K562 (cell line): Measurements from ENCODE around the gene CDK5R1. TPM values are rescaled to one million over a fixed set of nuclear protein-coding genes. Genes with fewer than 3 reads are reported as not detected.

ENCODE experiments used
- ATAC-seq: fragments of 200-7000 bp; cut with Tn5 transposase; 3 replicates; pipeline ENCODE4 v1.9.1; 2020; ENCODE audit warnings: moderate library complexity
- BruUV-seq: library from RNA; stranded (reverse); fragments of 400-500 nt; replicated peaks from 2 replicates; lab custom pipeline; 2021; lab: Mats Ljungman, UMichigan
- CTCF ChIA-PET: fragments of 300-600 bp; formaldehyde crosslinking; extraction: SDS; loops from one replicate; lab custom pipeline; 2021; ENCODE audit warnings: low intra/inter-chr PET ratio; lab: Yijun Ruan, JAX
- POLR2A ChIA-PET: fragments of 300-600, 350-650 bp; sonication (Branson Sonifier 250); formaldehyde crosslinking; extraction: SDS; loops from one replicate; lab custom pipeline; 2021; ENCODE audit warnings: antibody characterized with exemption, inconsistent platforms; lab: Yijun Ruan, JAX
- DNase-seq, 4 experiments: peaks; one replicate each; pipeline versions ENCODE4 v3.0.0 to v3.0.0-alpha.2; 2011 to 2018; ENCODE audit warnings: low spot score in 3 of 4, mixed read lengths in 3 of 4; ENCODE audit errors: extremely low read depth in 1 of 4
- FAIRE-seq: peaks from 2 replicates; lab custom pipeline; 2011; peaks lifted over from hg19 to GRCh38; lab: Jason Lieb, UNC
- H2AFZ ChIP-seq: 2 replicates; pipeline ENCODE4 v1.6.0; 2011; ENCODE audit warnings: low read depth, low read length, control low read depth, inconsistent platforms
- H3K27ac ChIP-seq: fragments of 200-600 bp; 3 replicates; pipeline ENCODE4 v1.8.0; 2011; ENCODE audit warnings: low read depth, mild to moderate bottlenecking, control low read depth, inconsistent platforms, low read length, moderate library complexity, mixed read lengths; ENCODE audit errors: extremely low read depth
- H3K27me3 ChIP-seq, 2 experiments: fragments of 300-600 bp in 1 of 2; 2 replicates in 1 of 2; 3 replicates in 1 of 2; pipeline versions ENCODE4 v1.6.0 to v1.8.0; 2011; ENCODE audit warnings: inconsistent platforms in 2 of 2, low read length in 2 of 2, mild to moderate bottlenecking in 1 of 2, mixed read lengths in 1 of 2, moderate library complexity in 1 of 2; ENCODE audit not compliant: control insufficient read depth in 2 of 2, insufficient read depth in 2 of 2
- H3K36me3 ChIP-seq: fragments of 300-600 bp; 3 replicates; pipeline ENCODE4 v1.8.0; 2011; ENCODE audit warnings: mild to moderate bottlenecking, low read length, inconsistent platforms; ENCODE audit not compliant: control insufficient read depth, insufficient read depth
- H3K4me1 ChIP-seq, 2 experiments: fragments of 200-600 bp in 1 of 2; replicated peaks in 1 of 2; 2 replicates in 1 of 2; 3 replicates in 1 of 2; pipeline versions ENCODE4 v1.5.1 to v1.8.0; 2011; ENCODE audit warnings: inconsistent platforms in 2 of 2, low read length in 2 of 2, mild to moderate bottlenecking in 1 of 2, mixed read lengths in 1 of 2, moderate library complexity in 1 of 2; ENCODE audit not compliant: control insufficient read depth in 2 of 2, insufficient read depth in 2 of 2
- H3K4me2 ChIP-seq: 2 replicates; pipeline ENCODE4 v1.6.1; 2011; ENCODE audit warnings: low read length, control low read depth, inconsistent platforms, mixed read lengths; ENCODE audit not compliant: insufficient read depth
- H3K4me3 ChIP-seq: fragments of 200-600 bp; sonication (generic), shearing (Covaris generic); 2 replicates; pipeline ENCODE4 v1.5.1; 2016; ENCODE audit warnings: control low read depth, inconsistent platforms
- H3K79me2 ChIP-seq: fragments of 200-600 bp; 3 replicates; pipeline ENCODE4 v1.8.0; 2011; ENCODE audit warnings: low read length, inconsistent platforms; ENCODE audit not compliant: control insufficient read depth, insufficient read depth
- H3K9ac ChIP-seq, 2 experiments: 2 replicates each; pipeline versions ENCODE4 v1.6.0 to v1.6.1; 2011; ENCODE audit warnings: low read depth in 2 of 2, low read length in 2 of 2, control low read depth in 1 of 2, inconsistent platforms in 1 of 2, mild to moderate bottlenecking in 1 of 2, mixed read lengths in 1 of 2; ENCODE audit not compliant: insufficient read depth in 1 of 2
- H3K9me1 ChIP-seq: one replicate; pipeline ENCODE4 v1.6.0; 2011; ENCODE audit warnings: inconsistent platforms, mild to moderate bottlenecking, low read length, moderate library complexity; ENCODE audit not compliant: control insufficient read depth, insufficient read depth
- H3K9me3 ChIP-seq: replicated peaks from 2 replicates; pipeline ENCODE4 v1.5.1; 2011; ENCODE audit warnings: low read depth, low read length, inconsistent platforms; ENCODE audit not compliant: control insufficient read depth, insufficient read depth
- H4K20me1 ChIP-seq: replicated peaks from 2 replicates; pipeline ENCODE4 v1.6.1; 2011; ENCODE audit warnings: low read length, inconsistent platforms, mixed read lengths; ENCODE audit not compliant: control insufficient read depth, insufficient read depth
- NR1H2 ChIP-seq: sonication (generic); formaldehyde crosslinking; IDR thresholded peaks from 2 replicates; pipeline ENCODE4 v1.4.0; 2020; ENCODE audit warnings: mild to moderate bottlenecking, missing genetic modification reagents
- PYGO2 ChIP-seq: fragments of 450-650 bp; IDR thresholded peaks from 2 replicates; pipeline ENCODE4 v1.6.1; 2016; ENCODE audit warnings: mild to moderate bottlenecking, missing genetic modification characterization, moderate library complexity, missing compliant biosample characterization
- RBM15 ChIP-seq: fragments of 200-400 bp; formaldehyde crosslinking; IDR thresholded peaks from 2 replicates; pipeline ENCODE4 v1.6.1; 2018; ENCODE audit warnings: mild to moderate bottlenecking, low read length, moderate library complexity; ENCODE audit not compliant: insufficient read depth
- RCOR1 ChIP-seq, 2 experiments: IDR thresholded peaks; 2 replicates each; pipeline ENCODE4 v1.6.1; 2012; ENCODE audit warnings: low read depth in 2 of 2, low read length in 2 of 2, borderline replicate concordance in 1 of 2, improper control_type of control experiment in 1 of 2
- SAP30 ChIP-seq: fragments of 200-600 bp; sonication (generic); IDR thresholded peaks from 2 replicates; pipeline ENCODE4 v1.6.1; 2012; ENCODE audit warnings: borderline replicate concordance, low read depth, mild to moderate bottlenecking, moderate library complexity, low read length, control low read depth, inconsistent platforms; ENCODE audit not compliant: insufficient read depth, poor library complexity, severe bottlenecking
- ZNF143 ChIP-seq: sonication (generic); formaldehyde crosslinking; IDR thresholded peaks from 2 replicates; pipeline ENCODE4 v1.9.0; 2022; ENCODE audit warnings: mild to moderate bottlenecking, missing genetic modification reagents
- WGBS: fragments of 100-300 bp; shearing (Covaris generic); methylation state at CpG from one replicate; pipeline ENCODE4 v1.1.6; 2016; ENCODE audit warnings: low coverage, mixed read lengths; ENCODE audit not compliant: insufficient coverage; ENCODE audit errors: missing lambda C conversion rate; 5-methylcytosine and 5-hydroxymethylcytosine counted together
- in situ Hi-C: fragments of 300-500 bp; cut with MboI; formaldehyde crosslinking; loops from 4 replicates; pipeline ENCODE4 v1.15.0; 2018; ENCODE audit warnings: inconsistent platforms, mixed read lengths
- intact Hi-C: fragments of 100-400 bp; cut with micrococcal nuclease; formaldehyde crosslinking; loops from 2 replicates; pipeline ENCODE4 v1.14.2; 2022
- polyA plus RNA-seq, 8 experiments: library from polyadenylated mRNA; depleted of rRNA in 4 of 8; stranded (reverse) in 5 of 8; unstranded in 3 of 8; fragments of >200 nt; fragmentation: Nextera tagmentation in 2 of 8; fragmentation: Illumina TruSeq in 1 of 8; extraction: Ambion mirVana in 2 of 8; extraction: Trizol in 1 of 8; gene quantifications; 2 replicates each; pipeline versions ENCODE4 v1.2.1 to v1.2.3, GENCODE V29; 2011 to 2014; ENCODE audit warnings: inconsistent platforms in 1 of 8, missing spikeins in 1 of 8
- total RNA-seq, 7 experiments: library from RNA; depleted of rRNA in 6 of 7; stranded (reverse); fragments of >200 nt in 6 of 7; fragmentation: Illumina TruSeq in 2 of 7; extraction: Trizol in 2 of 7; gene quantifications; 2 replicates each; pipeline versions ENCODE4 v1.2.1 to v1.2.3, GENCODE V29; 2011 to 2021; ENCODE audit warnings: low replicate concordance in 1 of 7
- TF ChIP-seq, protein P1 (sequence below): fragments of 450-650 bp; IDR thresholded peaks from 2 replicates; pipeline ENCODE4 v1.7.0; 2016; ENCODE audit warnings: borderline replicate concordance
- TF ChIP-seq, protein P2 (sequence below): fragments of 150-350 bp; IDR thresholded peaks from 2 replicates; pipeline ENCODE4 v1.6.1; 2014; ENCODE audit warnings: low read depth, mild to moderate bottlenecking, low read length, borderline replicate concordance
- TF ChIP-seq, protein P3 (sequence below): fragments of 450-650 bp; IDR thresholded peaks from 2 replicates; pipeline ENCODE4 v1.6.1; 2016; ENCODE audit warnings: mild to moderate bottlenecking
- TF ChIP-seq, protein P4 (sequence below): fragments of 450-650 bp; IDR thresholded peaks from 2 replicates; pipeline ENCODE4 v1.6.1; 2018; ENCODE audit not compliant: partially characterized antibody

CDK5R1 gene
- total and polyA plus RNA-seq, 9 of the 15 experiments (the other 6 are each of a cell fraction or from before 2014, with no cell fraction given): 0.10 to 4.8 (median 2.3) TPM

DNA sequence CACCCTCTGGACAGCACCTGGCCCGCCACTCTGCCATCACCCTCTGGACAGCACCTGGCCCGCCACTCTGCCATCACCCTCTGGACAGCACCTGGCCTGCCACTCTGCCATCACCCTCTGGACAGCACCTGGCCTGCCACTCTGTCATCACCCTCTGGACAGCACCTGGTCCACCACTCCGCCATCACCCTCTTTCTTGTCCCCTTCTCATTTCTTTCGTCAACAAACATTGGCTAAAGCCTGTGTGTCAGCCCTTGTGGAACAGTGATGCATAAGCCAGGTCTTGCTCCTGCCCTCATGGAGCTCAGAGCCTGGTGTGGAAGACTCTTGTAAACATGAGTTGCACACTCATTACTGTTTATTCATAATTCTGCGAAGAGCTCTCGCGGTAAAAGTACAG lies 31.2 kb downstream of the CDK5R1 start:
- Histone ChIP-seq H3K27ac (no peak overlapping the region), H4K20me1 (no peaks in the 10 kb centered on the region), H3K4me3 (no peak overlapping the region), H3K4me2 (no peak overlapping the region), H3K9ac (no peak overlapping the region), H2AFZ (no peak overlapping the region), H3K4me1 (peaks cover 0 to 4% of the 10 kb centered on the region in 2 experiments; a peak in 1 of 5 replicates), H3K9me1 (no peaks in the 10 kb centered on the region), H3K79me2 (no peaks in the 10 kb centered on the region), H3K27me3 (no peaks in the 10 kb centered on the region), H3K36me3 (no peaks in the 10 kb centered on the region), H3K9me3 (no peaks in the 10 kb centered on the region)
- ChIA-PET CTCF (no interaction called here), POLR2A (interaction anchor here (0.7 kb wide), 1 partner anchor 1859 kb away, joined by 3 read pairs; no protein-coding TSS in a partner anchor)
- no peak for FAIRE-seq
- 81% methylated on average over 5 of the region's 7 CpGs for WGBS
- intact Hi-C loops: no loop called here
- ATAC-seq: no peak
- in situ Hi-C loops: no loop called here
- BruUV-seq: no TSS peak
- DNase-seq: no peak
- no peak for TF ChIP-seq NR1H2 (CRISPR knock-in tag)
- TF ChIP-seq, protein P1, sequence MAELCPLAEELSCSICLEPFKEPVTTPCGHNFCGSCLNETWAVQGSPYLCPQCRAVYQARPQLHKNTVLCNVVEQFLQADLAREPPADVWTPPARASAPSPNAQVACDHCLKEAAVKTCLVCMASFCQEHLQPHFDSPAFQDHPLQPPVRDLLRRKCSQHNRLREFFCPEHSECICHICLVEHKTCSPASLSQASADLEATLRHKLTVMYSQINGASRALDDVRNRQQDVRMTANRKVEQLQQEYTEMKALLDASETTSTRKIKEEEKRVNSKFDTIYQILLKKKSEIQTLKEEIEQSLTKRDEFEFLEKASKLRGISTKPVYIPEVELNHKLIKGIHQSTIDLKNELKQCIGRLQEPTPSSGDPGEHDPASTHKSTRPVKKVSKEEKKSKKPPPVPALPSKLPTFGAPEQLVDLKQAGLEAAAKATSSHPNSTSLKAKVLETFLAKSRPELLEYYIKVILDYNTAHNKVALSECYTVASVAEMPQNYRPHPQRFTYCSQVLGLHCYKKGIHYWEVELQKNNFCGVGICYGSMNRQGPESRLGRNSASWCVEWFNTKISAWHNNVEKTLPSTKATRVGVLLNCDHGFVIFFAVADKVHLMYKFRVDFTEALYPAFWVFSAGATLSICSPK: no peak
- TF ChIP-seq PYGO2: no peak
- TF ChIP-seq, protein P2, sequence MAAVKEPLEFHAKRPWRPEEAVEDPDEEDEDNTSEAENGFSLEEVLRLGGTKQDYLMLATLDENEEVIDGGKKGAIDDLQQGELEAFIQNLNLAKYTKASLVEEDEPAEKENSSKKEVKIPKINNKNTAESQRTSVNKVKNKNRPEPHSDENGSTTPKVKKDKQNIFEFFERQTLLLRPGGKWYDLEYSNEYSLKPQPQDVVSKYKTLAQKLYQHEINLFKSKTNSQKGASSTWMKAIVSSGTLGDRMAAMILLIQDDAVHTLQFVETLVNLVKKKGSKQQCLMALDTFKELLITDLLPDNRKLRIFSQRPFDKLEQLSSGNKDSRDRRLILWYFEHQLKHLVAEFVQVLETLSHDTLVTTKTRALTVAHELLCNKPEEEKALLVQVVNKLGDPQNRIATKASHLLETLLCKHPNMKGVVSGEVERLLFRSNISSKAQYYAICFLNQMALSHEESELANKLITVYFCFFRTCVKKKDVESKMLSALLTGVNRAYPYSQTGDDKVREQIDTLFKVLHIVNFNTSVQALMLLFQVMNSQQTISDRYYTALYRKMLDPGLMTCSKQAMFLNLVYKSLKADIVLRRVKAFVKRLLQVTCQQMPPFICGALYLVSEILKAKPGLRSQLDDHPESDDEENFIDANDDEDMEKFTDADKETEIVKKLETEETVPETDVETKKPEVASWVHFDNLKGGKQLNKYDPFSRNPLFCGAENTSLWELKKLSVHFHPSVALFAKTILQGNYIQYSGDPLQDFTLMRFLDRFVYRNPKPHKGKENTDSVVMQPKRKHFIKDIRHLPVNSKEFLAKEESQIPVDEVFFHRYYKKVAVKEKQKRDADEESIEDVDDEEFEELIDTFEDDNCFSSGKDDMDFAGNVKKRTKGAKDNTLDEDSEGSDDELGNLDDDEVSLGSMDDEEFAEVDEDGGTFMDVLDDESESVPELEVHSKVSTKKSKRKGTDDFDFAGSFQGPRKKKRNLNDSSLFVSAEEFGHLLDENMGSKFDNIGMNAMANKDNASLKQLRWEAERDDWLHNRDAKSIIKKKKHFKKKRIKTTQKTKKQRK: no peak
- TF ChIP-seq, protein P3, sequence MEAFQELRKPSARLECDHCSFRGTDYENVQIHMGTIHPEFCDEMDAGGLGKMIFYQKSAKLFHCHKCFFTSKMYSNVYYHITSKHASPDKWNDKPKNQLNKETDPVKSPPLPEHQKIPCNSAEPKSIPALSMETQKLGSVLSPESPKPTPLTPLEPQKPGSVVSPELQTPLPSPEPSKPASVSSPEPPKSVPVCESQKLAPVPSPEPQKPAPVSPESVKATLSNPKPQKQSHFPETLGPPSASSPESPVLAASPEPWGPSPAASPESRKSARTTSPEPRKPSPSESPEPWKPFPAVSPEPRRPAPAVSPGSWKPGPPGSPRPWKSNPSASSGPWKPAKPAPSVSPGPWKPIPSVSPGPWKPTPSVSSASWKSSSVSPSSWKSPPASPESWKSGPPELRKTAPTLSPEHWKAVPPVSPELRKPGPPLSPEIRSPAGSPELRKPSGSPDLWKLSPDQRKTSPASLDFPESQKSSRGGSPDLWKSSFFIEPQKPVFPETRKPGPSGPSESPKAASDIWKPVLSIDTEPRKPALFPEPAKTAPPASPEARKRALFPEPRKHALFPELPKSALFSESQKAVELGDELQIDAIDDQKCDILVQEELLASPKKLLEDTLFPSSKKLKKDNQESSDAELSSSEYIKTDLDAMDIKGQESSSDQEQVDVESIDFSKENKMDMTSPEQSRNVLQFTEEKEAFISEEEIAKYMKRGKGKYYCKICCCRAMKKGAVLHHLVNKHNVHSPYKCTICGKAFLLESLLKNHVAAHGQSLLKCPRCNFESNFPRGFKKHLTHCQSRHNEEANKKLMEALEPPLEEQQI: no peak
- TF ChIP-seq, protein P4, sequence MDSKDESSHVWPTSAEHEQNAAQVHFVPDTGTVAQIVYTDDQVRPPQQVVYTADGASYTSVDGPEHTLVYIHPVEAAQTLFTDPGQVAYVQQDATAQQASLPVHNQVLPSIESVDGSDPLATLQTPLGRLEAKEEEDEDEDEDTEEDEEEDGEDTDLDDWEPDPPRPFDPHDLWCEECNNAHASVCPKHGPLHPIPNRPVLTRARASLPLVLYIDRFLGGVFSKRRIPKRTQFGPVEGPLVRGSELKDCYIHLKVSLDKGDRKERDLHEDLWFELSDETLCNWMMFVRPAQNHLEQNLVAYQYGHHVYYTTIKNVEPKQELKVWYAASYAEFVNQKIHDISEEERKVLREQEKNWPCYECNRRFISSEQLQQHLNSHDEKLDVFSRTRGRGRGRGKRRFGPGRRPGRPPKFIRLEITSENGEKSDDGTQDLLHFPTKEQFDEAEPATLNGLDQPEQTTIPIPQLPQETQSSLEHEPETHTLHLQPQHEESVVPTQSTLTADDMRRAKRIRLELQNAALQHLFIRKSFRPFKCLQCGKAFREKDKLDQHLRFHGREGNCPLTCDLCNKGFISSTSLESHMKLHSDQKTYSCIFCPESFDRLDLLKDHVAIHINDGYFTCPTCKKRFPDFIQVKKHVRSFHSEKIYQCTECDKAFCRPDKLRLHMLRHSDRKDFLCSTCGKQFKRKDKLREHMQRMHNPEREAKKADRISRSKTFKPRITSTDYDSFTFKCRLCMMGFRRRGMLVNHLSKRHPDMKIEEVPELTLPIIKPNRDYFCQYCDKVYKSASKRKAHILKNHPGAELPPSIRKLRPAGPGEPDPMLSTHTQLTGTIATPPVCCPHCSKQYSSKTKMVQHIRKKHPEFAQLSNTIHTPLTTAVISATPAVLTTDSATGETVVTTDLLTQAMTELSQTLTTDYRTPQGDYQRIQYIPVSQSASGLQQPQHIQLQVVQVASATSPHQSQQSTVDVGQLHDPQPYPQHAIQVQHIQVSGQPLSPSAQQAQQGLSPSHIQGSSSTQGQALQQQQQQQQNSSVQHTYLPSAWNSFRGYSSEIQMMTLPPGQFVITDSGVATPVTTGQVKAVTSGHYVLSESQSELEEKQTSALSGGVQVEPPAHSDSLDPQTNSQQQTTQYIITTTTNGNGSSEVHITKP: no peak
- no peak for TF ChIP-seq RCOR1 (IDR thresholded peaks at IDR 0.05; ENCODE audit: borderline replicate concordance in 1 of 2, low read depth in 2 of 2, low read length in 2 of 2)
- TF ChIP-seq RBM15: no peak
- TF ChIP-seq ZNF143 (CRISPR knock-in tag): no peak
- TF ChIP-seq SAP30: no peak
